ENCODE measurements around the gene TRIM29.

DNA sequence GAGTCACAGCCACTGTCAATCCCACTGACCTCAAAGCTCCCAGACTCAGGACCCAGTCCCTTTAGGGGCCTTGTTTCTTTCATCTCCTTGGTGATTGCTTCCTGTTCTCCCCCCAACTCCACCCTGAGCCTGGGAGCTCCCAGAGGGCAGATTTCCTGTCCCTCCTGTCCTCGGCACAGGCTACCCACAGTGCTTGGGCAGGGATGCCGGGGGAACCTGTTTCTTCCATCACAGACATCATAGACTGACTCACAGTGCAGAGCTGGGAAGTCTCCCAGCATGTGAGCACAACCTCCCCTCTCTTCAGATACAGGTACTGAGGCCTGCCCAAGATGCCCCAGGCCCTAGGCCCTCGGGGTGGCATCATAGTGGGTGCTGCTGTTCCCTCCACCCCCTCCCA, 16.6 kb downstream of the TRIM29 start:
- TF ChIP-seq, protein P1, sequence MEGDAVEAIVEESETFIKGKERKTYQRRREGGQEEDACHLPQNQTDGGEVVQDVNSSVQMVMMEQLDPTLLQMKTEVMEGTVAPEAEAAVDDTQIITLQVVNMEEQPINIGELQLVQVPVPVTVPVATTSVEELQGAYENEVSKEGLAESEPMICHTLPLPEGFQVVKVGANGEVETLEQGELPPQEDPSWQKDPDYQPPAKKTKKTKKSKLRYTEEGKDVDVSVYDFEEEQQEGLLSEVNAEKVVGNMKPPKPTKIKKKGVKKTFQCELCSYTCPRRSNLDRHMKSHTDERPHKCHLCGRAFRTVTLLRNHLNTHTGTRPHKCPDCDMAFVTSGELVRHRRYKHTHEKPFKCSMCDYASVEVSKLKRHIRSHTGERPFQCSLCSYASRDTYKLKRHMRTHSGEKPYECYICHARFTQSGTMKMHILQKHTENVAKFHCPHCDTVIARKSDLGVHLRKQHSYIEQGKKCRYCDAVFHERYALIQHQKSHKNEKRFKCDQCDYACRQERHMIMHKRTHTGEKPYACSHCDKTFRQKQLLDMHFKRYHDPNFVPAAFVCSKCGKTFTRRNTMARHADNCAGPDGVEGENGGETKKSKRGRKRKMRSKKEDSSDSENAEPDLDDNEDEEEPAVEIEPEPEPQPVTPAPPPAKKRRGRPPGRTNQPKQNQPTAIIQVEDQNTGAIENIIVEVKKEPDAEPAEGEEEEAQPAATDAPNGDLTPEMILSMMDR (IDR thresholded peaks at IDR 0.05; ENCODE audit: insufficient read depth, low read depth, low read length), result no peak
- no peak for TF ChIP-seq EZH2 (IDR thresholded peaks at IDR 0.05; ENCODE audit: insufficient read depth, low read length)
